Measurements from ENCODE around the gene RANGRF. TPM values are rescaled to one million over a fixed set of nuclear protein-coding genes. Genes with fewer than 3 reads are reported as not detected.

RANGRF gene
- total RNA-seq, 3 donors from 2014 or later: 22.1 to 25.2 (median 23.1) TPM

GRCh38 chr17:8337802-8338752 is 49.6 kb downstream of the RANGRF start:
- H3K27me3 ChIP-seq: no peaks in the 10 kb centered on the region
- no peaks in the 10 kb centered on the region for H3K9me3 ChIP-seq
- intact Hi-C loops (cut with DNase I; ENCODE audit: low total_unique reads): no loop called here
- no peaks in the 10 kb centered on the region for H3K4me1 ChIP-seq
- DNase-seq (ENCODE audit: low spot score in 2 of 2): no peak
- H3K4me3 ChIP-seq: no peak overlapping the region
- H3K36me3 ChIP-seq: no peaks in the 10 kb centered on the region
- no peak for TF ChIP-seq POLR2A (IDR thresholded peaks at IDR 0.05)
- TF ChIP-seq CTCF (IDR thresholded peaks at IDR 0.05): no peak
- TF ChIP-seq POLR2AphosphoS5 (IDR thresholded peaks at IDR 0.05): no peak
- no peak overlapping the region for H3K27ac ChIP-seq

GRCh38 chr17:8338753-8339140 is 50.3 kb downstream of the RANGRF start:
- Histone ChIP-seq H3K4me1 (no peaks in the 10 kb centered on the region), H3K27me3 (no peaks in the 10 kb centered on the region), H3K9me3 (no peaks in the 10 kb centered on the region), H3K27ac (no peak overlapping the region), H3K4me3 (no peak overlapping the region), H3K36me3 (no peaks in the 10 kb centered on the region)
- TF ChIP-seq POLR2AphosphoS5 (IDR thresholded peaks at IDR 0.05): no peak
- TF ChIP-seq CTCF (IDR thresholded peaks at IDR 0.05): no peak
- TF ChIP-seq POLR2A (IDR thresholded peaks at IDR 0.05): no peak
- no peak for DNase-seq (ENCODE audit: low spot score in 2 of 2)
- intact Hi-C loops (cut with DNase I; ENCODE audit: low total_unique reads): no loop called here

GRCh38 chr17:8339540-8339939 is 51.1 kb downstream of the RANGRF start, which contains the start of gene ODF4:
Gene ODF4 (plus strand): TSS chr17:8339840. CDS start chr17:8340052, 212 bp downstream.
- DNase-seq (ENCODE audit: low spot score in 2 of 2): no peak
- no peaks in the 10 kb centered on the region for H3K27me3 ChIP-seq
- TF ChIP-seq POLR2AphosphoS5 (IDR thresholded peaks at IDR 0.05) (no peak), CTCF (IDR thresholded peaks at IDR 0.05) (no peak), POLR2A (IDR thresholded peaks at IDR 0.05) (no peak)
- no peaks in the 10 kb centered on the region for H3K4me1 ChIP-seq
- H3K4me3 ChIP-seq: no peak within 1 kb of the TSS
- H3K27ac ChIP-seq: no peak within 1 kb of the TSS
- H3K9me3 ChIP-seq: no peaks in the 10 kb centered on the region
- no peaks in the 10 kb centered on the region for H3K36me3 ChIP-seq
- intact Hi-C loops (cut with DNase I; ENCODE audit: low total_unique reads): no loop called here

Other genes starting within 250 kb of the RANGRF start
- 10 to 100 TPM in 2 of 3 donors, 1 to 10 TPM in 1; 3.3 to 38.3 (median 12.3) TPM for gene ALOX15B, start 249.6 kb upstream of the RANGRF start, total RNA-seq
- gene ALOX12B, start 201.0 kb upstream of the RANGRF start, total RNA-seq: not detected
- gene ALOXE3, start 170.2 kb upstream of the RANGRF start, total RNA-seq: under 1 TPM in 1 of 3 donors, not detected in 2; 0.73 TPM
- not detected for gene HES7, start 164.6 kb upstream of the RANGRF start, total RNA-seq
- gene PER1, start 136.3 kb upstream of the RANGRF start, total RNA-seq: 100 to 1,000 TPM in 2 of 3 donors, 10 to 100 TPM in 1; 97.3 to 167 (median 115) TPM
- gene VAMP2, start 125.7 kb upstream of the RANGRF start, total RNA-seq: 10 to 100 TPM; 21.8 to 30.2 (median 28.1) TPM
- gene TMEM107, start 112.3 kb upstream of the RANGRF start, total RNA-seq: 10 to 100 TPM; 15.7 to 83.1 (median 41.0) TPM
- 10 to 100 TPM in 2 of 3 donors, 1 to 10 TPM in 1; 8.5 to 11.5 (median 10.8) TPM for gene BORCS6, start 98.5 kb upstream of the RANGRF start, total RNA-seq
- 1 to 10 TPM in 2 of 3 donors, under 1 TPM in 1; 0.44 to 3.8 (median 1.6) TPM for gene AURKB, start 78.1 kb upstream of the RANGRF start, total RNA-seq
- gene CTC1, start 40.6 kb upstream of the RANGRF start, total RNA-seq: 10 to 100 TPM; 12.8 to 35.7 (median 32.1) TPM
- gene PFAS, start 39.4 kb upstream of the RANGRF start, total RNA-seq: 10 to 100 TPM; 10.2 to 23.6 (median 18.7) TPM
- 1 to 10 TPM in 2 of 3 donors, under 1 TPM in 1; 0.96 to 4.7 (median 3.3) TPM for gene SLC25A35, start 6.7 kb downstream of the RANGRF start, total RNA-seq
- gene ARHGEF15, start 21.6 kb downstream of the RANGRF start, total RNA-seq: 10 to 100 TPM in 2 of 3 donors, 1 to 10 TPM in 1; 2.9 to 75.4 (median 11.5) TPM
- not detected for gene ODF4, start 51.2 kb downstream of the RANGRF start, total RNA-seq
- gene RPL26, start 94.5 kb downstream of the RANGRF start, total RNA-seq: 1,000 to 10,000 TPM; 3,666 to 5,219 (median 4,419) TPM
- not detected for gene RNF222, start 109.2 kb downstream of the RANGRF start, total RNA-seq
- gene NDEL1, start 147.2 kb downstream of the RANGRF start, total RNA-seq: 10 to 100 TPM; 51.1 to 80.6 (median 61.4) TPM

Data from breast epithelium (tissue), 4 donors.